Epithelial cell of esophagus (primary cell): ENCODE results near the gene LRMDA.

Experiments
- DNase-seq: peaks from one replicate; pipeline ENCODE4 v3.0.0; 2010; ENCODE audit warnings: low read depth
- H3K4me3 ChIP-seq: 2 replicates; pipeline ENCODE4 v1.5.1; 2011; ENCODE audit warnings: mild to moderate bottlenecking, low read length, control low read depth
- TF ChIP-seq, protein P1 (sequence below): IDR thresholded peaks from 2 replicates; pipeline ENCODE4 v1.5.1; 2011; ENCODE audit warnings: low read depth, mild to moderate bottlenecking, low read length, control low read depth, inconsistent platforms; ENCODE audit not compliant: insufficient read depth; ENCODE audit errors: missing control alignments

Gene LRMDA

DNA sequence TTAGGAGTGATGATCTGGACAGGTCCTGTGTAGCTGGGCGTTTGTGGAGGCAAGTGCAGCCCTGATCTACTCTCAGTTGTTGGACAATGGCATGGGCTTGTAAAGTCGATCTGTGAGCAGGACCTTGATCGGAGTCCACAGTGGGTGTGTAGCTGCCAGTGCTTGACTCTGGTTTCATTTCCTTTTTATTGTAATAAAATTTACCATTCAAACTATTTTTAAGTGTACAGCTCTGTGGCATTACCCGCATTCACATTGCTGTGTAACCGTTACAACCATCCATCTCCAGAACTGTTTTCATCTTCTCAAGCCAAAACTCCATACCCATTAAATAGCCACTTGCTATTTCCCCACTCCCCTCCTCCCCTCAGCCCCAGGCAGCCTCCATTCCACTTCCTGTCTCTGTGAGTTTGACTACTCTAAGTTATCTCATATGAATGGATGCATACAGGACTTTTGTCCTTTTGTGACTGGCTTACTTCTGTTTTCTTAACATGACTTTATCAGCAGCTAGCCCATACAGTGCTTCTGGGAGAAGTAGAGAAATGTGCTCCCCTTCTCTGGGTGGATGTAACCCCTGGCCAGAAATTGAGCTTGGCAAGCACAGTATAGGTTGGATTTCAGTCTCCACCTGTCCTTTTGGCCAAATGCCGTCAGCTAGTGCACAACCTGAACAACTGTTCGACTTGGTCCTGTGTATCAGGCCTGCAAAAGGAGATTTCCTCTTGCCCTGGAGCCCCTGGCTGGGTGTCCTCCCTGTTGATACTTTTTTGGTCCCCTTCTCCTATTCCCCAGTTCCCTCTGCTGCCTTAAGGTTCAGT, 180.0 kb downstream of the LRMDA start:
- DNase-seq: no peak
- TF ChIP-seq, protein P1, sequence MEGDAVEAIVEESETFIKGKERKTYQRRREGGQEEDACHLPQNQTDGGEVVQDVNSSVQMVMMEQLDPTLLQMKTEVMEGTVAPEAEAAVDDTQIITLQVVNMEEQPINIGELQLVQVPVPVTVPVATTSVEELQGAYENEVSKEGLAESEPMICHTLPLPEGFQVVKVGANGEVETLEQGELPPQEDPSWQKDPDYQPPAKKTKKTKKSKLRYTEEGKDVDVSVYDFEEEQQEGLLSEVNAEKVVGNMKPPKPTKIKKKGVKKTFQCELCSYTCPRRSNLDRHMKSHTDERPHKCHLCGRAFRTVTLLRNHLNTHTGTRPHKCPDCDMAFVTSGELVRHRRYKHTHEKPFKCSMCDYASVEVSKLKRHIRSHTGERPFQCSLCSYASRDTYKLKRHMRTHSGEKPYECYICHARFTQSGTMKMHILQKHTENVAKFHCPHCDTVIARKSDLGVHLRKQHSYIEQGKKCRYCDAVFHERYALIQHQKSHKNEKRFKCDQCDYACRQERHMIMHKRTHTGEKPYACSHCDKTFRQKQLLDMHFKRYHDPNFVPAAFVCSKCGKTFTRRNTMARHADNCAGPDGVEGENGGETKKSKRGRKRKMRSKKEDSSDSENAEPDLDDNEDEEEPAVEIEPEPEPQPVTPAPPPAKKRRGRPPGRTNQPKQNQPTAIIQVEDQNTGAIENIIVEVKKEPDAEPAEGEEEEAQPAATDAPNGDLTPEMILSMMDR: no peak
- no peak overlapping the region for H3K4me3 ChIP-seq

DNA sequence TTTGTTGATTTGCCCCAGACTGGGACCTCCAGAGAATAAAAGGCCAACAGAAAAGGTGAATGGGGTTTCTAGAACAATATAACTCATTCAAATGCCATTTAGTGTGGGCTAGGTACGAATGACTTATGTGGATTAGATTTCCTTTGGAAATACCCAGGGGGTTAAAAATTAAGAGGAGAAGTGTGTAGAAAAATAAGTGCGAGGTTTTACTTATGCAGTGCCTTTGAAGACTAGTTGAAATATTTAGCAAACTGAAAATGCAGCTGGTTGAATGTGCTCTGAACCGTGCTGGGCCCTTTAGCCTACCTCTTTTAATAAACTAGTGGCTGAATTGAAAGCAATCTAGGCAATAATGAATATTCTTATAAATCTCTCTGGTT, 180.6 kb downstream of the LRMDA start:
- H3K4me3 ChIP-seq: no peak overlapping the region
- no peak for DNase-seq
- TF ChIP-seq, protein P1: no peak

DNA sequence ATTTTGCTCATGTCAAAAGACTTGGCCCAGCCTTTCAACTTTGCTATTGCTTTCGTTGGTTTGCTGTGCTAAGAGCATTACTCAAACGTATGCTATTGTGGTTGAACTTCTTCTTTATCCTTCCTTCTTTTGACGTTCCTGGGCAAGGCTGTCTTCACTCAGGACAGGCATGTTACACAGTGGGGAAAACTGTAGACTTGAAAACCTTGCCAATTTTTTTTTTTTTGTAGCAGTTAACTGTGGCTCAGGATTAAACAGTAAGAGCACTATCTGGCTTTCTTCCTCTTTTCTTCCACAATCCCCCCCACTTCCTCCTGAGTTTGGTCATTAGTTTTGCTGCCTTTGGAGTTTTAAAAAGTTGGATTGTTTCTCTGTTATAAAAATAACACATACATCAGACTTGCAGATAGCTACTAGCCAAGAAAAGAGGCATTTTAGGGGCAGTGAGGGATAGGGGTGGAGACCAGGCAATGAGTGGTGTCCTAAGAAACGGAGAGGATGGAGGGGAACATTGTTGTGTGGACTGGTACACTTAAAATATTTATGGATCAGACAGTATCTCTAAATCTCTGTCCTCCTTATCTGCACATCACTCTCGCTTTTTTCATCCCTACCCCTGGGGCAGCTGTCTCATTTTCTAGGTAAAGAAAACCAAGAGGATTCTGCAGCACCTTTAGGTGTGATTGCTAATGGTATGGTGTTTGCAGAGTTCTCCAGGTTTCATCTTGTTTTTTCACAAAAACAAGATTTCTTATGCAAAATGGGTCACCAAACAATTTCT, 181.7 kb downstream of the LRMDA start:
- TF ChIP-seq, protein P1: no peak
- DNase-seq: no peak
- H3K4me3 ChIP-seq: no peak overlapping the region

DNA sequence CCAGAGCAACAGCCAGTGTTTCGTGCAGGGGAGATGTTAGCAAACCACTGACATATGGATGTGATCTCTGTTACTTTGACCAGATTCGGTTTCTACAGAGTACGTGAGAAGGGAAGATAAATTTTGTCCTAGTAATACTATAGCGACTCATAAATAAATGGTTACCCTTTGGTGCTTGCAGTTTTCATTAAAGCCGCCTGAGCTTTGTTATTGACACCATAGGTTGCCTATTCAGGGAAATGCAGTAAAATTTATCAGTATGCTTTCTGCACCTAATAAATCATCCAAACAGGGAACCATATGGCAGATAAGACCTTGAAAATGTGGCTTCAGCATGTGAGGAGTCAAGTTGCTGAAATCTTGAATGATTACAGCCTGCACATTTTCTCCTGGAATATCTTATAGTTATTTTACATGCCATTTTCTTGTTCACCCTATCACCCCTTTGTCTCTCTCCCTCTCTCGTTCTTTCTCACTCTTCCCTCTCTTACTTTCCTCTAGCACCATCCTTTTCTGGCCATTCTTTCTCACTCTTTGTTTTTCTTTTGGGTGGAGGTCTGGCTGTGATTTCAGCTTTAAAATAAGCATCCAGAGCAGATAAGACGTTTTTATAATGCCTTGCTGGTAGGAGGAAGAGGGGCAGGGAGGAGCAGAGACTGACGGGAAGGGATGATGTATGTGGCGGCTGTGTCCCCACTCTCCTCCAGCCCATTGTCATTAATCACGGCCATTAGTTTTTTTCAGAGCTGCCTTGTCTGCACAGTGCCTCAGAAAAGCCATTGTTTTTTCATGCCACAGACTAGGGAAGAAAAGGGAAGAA, 182.5 kb downstream of the LRMDA start:
- TF ChIP-seq, protein P1: no peak

DNA sequence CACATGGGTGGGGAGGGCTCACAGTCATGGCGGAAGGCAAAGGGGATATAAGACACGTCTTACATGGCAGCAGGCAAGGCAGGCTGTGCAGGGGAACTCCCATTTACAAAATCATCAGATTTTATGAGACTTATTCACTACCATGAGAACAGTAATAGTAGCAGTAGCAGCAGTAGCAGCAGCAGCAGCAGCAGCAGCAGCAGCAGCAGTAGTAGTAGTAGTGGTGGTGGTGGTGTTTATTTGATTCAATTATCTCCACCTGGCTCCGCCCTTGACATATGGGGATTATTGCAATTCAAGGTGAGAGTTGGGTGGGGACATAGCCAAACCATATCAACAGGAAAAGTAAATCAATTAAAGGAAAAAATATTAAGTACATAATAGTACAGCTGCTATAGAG, 184.7 kb downstream of the LRMDA start:
- no peak for DNase-seq
- H3K4me3 ChIP-seq: no peak overlapping the region
- TF ChIP-seq, protein P1: no peak

More for the DNA sequence above, 182.5 kb downstream of the LRMDA start:
- no peak overlapping the region for H3K4me3 ChIP-seq
- no peak for DNase-seq

DNA sequence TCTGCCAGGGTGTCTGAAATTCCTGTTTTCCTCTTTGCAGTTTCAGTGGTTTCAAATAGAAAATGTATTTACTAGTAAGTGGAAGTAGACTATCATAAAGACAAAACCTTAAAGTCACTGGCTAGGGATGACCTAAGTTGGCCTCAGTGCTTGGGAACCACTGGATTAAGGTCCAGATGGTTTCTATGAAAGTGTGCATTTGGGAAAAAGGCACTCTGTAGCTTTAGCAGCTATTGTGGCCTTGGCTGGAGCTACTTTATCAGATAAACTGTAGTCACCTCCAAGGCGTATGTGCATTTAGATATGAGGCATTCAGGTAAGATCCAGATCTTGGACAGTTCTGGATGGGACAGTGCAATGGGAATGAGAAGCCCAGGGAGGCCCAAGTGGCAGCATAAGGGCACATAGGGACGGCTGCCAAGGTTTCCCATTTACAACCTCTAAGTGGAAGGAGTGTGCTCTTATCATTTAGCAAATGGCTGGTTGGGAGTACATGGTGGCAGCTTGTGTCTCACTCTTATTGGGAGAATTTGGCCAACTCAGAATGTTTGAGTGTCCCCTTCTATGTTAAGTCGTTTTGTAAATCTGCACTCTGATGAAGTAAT, 185.6 kb downstream of the LRMDA start:
- TF ChIP-seq, protein P1: no peak
- no peak for DNase-seq
- H3K4me3 ChIP-seq: no peak overlapping the region
